ENCODE data around the gene CEP350. TPM values are rescaled to one million over a fixed set of nuclear protein-coding genes. Genes with fewer than 3 reads are reported as not detected.
A peak's percentile ranks its signal among the peaks of the same experiment; 100 is the strongest.

Gene CEP350
- total and polyA plus RNA-seq, 2 experiments from 2014 or later: 19.0 to 72.6 TPM

GRCh38 chr1:180094705-180095295, 140.2 kb downstream of the CEP350 start:
- Histone ChIP-seq H3K9me2 (replicated peaks; ENCODE audit: insufficient read depth) (no peaks in the 10 kb centered on the region), H4K20me1 (ENCODE audit: insufficient read depth, poor library complexity, severe bottlenecking) (no peaks in the 10 kb centered on the region), H3K36me3 (replicated peaks; ENCODE audit: insufficient read depth, low read depth) (no peaks in the 10 kb centered on the region), H3K27ac (no peak overlapping the region), H2AFZ (no peak overlapping the region), H3K79me2 (no peaks in the 10 kb centered on the region), H3K27me3 (no peaks in the 10 kb centered on the region), H3K4me3 (no peak overlapping the region), H3K4me2 (no peak overlapping the region), H3K4me1 (ENCODE audit: insufficient read depth) (no peaks in the 10 kb centered on the region), H3K9me3 (ENCODE audit: low read depth) (no peaks in the 10 kb centered on the region)
- no peak for DNase-seq (ENCODE audit: low spot score)
- 97% methylated on average over 3 of the region's 3 CpGs for WGBS (ENCODE audit: low lambda C conversion rate, missing lambda C conversion rate)
- no peak for TF ChIP-seq EZH2phosphoT487 (IDR thresholded peaks at IDR 0.05; ENCODE audit: low read depth, severe bottlenecking, unreplicated experiment)
- no peak for TF ChIP-seq EZH2 (IDR thresholded peaks at IDR 0.05; ENCODE audit: borderline replicate concordance)
- TF ChIP-seq, protein P1, sequence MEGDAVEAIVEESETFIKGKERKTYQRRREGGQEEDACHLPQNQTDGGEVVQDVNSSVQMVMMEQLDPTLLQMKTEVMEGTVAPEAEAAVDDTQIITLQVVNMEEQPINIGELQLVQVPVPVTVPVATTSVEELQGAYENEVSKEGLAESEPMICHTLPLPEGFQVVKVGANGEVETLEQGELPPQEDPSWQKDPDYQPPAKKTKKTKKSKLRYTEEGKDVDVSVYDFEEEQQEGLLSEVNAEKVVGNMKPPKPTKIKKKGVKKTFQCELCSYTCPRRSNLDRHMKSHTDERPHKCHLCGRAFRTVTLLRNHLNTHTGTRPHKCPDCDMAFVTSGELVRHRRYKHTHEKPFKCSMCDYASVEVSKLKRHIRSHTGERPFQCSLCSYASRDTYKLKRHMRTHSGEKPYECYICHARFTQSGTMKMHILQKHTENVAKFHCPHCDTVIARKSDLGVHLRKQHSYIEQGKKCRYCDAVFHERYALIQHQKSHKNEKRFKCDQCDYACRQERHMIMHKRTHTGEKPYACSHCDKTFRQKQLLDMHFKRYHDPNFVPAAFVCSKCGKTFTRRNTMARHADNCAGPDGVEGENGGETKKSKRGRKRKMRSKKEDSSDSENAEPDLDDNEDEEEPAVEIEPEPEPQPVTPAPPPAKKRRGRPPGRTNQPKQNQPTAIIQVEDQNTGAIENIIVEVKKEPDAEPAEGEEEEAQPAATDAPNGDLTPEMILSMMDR (IDR thresholded peaks at IDR 0.05; ENCODE audit: poor library complexity): no peak

DNA sequence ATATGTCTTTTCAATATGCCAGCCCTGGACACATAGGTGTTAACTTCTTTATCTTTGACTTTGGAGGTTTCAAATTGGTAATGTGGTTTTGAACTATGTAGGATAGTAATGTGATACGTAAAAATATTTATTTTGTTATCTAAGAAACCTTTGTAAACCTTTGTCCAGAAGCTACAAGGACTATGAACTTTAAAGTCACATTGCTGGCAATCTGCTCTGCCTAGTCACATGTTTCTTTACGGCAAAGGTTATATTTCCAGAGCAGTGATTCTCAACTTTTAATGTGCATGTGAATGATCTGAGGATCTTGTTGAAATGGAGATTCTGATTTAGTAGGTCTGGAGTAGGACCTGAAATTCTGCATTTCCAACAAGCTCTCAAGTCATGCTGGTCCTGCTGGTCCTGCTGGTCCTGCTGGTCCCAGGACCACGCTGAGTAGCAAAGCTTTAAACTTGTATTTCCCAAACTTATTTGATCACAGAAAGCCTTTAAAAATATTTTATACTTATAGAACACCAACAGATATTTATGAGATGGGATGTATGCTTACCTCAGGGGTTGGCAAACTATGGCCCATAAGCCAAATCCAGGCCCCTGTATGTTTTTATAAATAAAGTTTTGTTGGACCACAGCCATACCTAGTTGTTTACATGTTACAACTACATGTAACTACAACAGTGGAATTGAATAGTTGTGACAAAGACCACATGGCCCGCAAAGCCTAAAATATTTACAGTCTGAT, 142.1 kb downstream of the CEP350 start:
- WGBS (ENCODE audit: low lambda C conversion rate, missing lambda C conversion rate): 64% methylated on average over 4 of the region's 4 CpGs
- H3K27ac ChIP-seq: peak overlapping the region; percentile 45
- TF ChIP-seq, protein P1 (IDR thresholded peaks at IDR 0.05; ENCODE audit: poor library complexity): no peak
- TF ChIP-seq EZH2phosphoT487 (IDR thresholded peaks at IDR 0.05; ENCODE audit: low read depth, severe bottlenecking, unreplicated experiment) (no peak), EZH2 (IDR thresholded peaks at IDR 0.05; ENCODE audit: borderline replicate concordance) (no peak)

GRCh38 chr1:180097326-180097605, 142.7 kb downstream of the CEP350 start:
- H3K9me3 ChIP-seq (ENCODE audit: low read depth): no peaks in the 10 kb centered on the region
- H3K4me2 ChIP-seq: no peak overlapping the region
- H3K27ac ChIP-seq: peak overlapping the region; percentile 63
- H3K36me3 ChIP-seq (replicated peaks; ENCODE audit: insufficient read depth, low read depth): no peaks in the 10 kb centered on the region
- 79% methylated on average over 2 of the region's 2 CpGs for WGBS (ENCODE audit: low lambda C conversion rate, missing lambda C conversion rate)
- TF ChIP-seq EZH2phosphoT487 (IDR thresholded peaks at IDR 0.05; ENCODE audit: low read depth, severe bottlenecking, unreplicated experiment): no peak
- TF ChIP-seq, protein P1 (IDR thresholded peaks at IDR 0.05; ENCODE audit: poor library complexity): no peak
- TF ChIP-seq EZH2 (IDR thresholded peaks at IDR 0.05; ENCODE audit: borderline replicate concordance): no peak
- H3K4me3 ChIP-seq: no peak overlapping the region
- no peaks in the 10 kb centered on the region for H3K9me2 ChIP-seq (replicated peaks; ENCODE audit: insufficient read depth)
- no peaks in the 10 kb centered on the region for H3K79me2 ChIP-seq
- H4K20me1 ChIP-seq (ENCODE audit: insufficient read depth, poor library complexity, severe bottlenecking): no peaks in the 10 kb centered on the region
- no peaks in the 10 kb centered on the region for H3K4me1 ChIP-seq (ENCODE audit: insufficient read depth)
- no peak for DNase-seq (ENCODE audit: low spot score)
- no peaks in the 10 kb centered on the region for H3K27me3 ChIP-seq
- H2AFZ ChIP-seq: no peak overlapping the region

More for the DNA sequence above, 142.1 kb downstream of the CEP350 start:
- no peaks in the 10 kb centered on the region for H3K36me3 ChIP-seq (replicated peaks; ENCODE audit: insufficient read depth, low read depth)
- H3K9me3 ChIP-seq (ENCODE audit: low read depth): no peaks in the 10 kb centered on the region
- peak overlapping the region; percentile 6 for H3K4me2 ChIP-seq
- no peaks in the 10 kb centered on the region for H3K9me2 ChIP-seq (replicated peaks; ENCODE audit: insufficient read depth)
- no peaks in the 10 kb centered on the region for H3K4me1 ChIP-seq (ENCODE audit: insufficient read depth)
- no peak overlapping the region for H3K4me3 ChIP-seq
- no peak overlapping the region for H2AFZ ChIP-seq
- H3K79me2 ChIP-seq: no peaks in the 10 kb centered on the region
- no peaks in the 10 kb centered on the region for H3K27me3 ChIP-seq
- DNase-seq (ENCODE audit: low spot score): no peak
- H4K20me1 ChIP-seq (ENCODE audit: insufficient read depth, poor library complexity, severe bottlenecking): no peaks in the 10 kb centered on the region
